AG09319 (cell line): ENCODE measurements around the gene ADAMTS17.

ENCODE experiments used
- DNase-seq: peaks from one replicate; pipeline ENCODE4 v3.0.0-alpha.2; 2010; ENCODE audit warnings: low read depth; ENCODE audit errors: extremely low read depth
- CTCF ChIP-seq: IDR thresholded peaks from 2 replicates; pipeline ENCODE4 v1.5.1; 2011; ENCODE audit warnings: low read depth, mild to moderate bottlenecking, inconsistent platforms, low read length, moderate library complexity

The ADAMTS17 gene

GRCh38 chr15:100108346-100108745, 233.4 kb downstream of the ADAMTS17 start:
- no peak for TF ChIP-seq CTCF
- no peak for DNase-seq

GRCh38 chr15:100107606-100108225, 234.1 kb downstream of the ADAMTS17 start:
- DNase-seq = no peak
- no peak for TF ChIP-seq CTCF

DNA sequence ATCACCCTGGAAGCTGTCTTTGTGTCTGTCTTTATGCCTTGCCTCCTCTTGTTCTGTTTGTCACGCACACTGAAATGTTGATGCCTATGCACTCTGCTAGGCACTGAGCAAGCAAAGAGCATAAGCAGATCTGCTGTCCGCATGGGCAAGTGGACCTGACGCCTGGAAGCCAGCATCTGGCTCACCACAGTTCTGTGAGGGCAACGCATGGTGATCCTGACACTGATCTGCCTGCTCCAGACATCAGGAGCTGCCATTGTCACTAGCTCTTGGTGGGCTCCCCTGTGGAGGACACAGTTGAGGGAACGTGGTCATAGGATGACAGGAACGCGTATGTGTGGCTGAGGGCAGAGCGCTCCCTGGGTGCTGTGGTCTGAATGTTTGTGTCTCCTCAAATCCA, 234.6 kb downstream of the ADAMTS17 start:
- no peak for TF ChIP-seq CTCF
- DNase-seq = no peak

DNA sequence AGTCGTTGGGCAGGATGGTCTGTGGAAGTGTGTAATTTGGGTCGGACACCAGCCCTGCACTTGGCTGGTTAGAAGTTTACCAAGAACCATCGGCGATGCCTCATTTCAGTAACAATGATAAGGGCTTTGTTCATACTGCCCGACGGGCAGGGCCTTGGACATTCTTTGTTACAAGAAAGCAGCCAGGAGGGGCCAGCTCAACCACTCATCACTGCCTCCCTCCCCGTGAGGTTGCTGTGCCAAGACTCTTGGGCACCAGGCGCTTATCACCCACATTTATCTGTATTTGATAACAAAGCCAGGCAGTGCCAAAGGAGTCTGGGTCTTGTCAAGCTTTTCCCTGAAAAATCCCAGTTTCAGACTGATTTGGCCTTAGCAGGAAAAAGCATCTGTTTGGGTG, 235.0 kb downstream of the ADAMTS17 start:
- no peak for TF ChIP-seq CTCF
- no peak for DNase-seq

DNA sequence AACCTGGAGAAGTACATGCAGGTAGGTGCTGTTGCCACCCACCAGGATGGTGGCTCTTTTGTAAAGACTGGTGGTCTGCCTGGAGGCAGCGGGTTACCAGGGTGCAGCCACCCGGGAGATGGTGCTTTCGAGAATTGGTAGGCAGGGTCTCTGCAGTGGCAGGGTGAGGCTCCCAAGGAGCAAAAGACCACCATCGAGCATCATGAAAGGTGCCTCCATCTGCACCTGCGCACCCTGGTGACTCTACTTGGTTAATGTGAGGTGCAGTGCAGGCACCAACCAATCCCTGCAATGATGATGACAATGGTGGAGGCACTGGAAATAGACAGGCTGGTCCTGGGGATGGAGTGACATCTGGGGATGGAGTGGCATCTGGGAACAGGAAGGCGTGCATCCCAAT, 236.7 kb downstream of the ADAMTS17 start:
- no peak for DNase-seq
- no peak for TF ChIP-seq CTCF

DNA sequence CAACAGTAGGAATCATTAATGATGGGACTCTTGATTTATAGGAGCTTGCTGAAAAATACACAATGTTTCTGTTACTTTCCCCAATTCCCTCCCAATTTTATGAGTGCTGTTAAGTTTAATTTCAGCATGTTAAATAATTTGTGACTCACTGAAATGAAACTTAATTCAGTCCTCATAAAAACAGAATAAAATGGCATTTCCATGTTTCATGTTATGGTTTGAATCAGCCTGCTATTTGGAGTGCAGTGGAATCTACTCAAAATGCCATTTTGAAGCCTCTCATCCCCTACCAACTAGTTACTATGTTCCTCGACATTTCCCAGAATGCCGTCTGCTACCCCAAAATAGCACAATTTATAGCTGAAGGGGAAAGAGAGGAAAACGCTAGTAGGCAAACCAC, 237.5 kb downstream of the ADAMTS17 start:
- no peak for TF ChIP-seq CTCF

DNA sequence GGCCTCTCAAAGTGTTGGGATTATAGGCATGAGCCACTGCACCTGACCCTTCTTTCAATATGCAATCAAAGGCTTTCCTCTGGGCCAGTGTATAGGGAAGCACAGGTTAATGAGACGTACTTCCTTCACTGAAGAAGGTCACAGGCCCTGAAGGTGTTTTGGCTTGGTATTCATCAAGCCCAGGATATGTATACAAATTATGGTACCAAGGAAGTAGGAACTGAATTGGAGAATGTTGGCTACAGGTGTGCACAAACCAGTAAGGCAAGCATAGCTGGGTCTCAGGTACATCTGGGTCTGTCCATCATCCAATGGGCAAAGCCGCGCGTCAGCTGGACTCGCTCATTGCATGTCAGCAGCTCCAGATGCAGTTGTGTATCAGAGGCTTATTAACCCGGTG, 237.9 kb downstream of the ADAMTS17 start:
- no peak for DNase-seq

More for the DNA sequence above, 237.5 kb downstream of the ADAMTS17 start:
- no peak for DNase-seq

More for the DNA sequence above, 237.9 kb downstream of the ADAMTS17 start:
- no peak for TF ChIP-seq CTCF
